Esophagus squamous epithelium (tissue), 4 donors: ENCODE results near the gene GCA.

Experiments used
- POLR2A ChIP-seq, 4 donors: fragments of 450-650 bp; IDR thresholded peaks; one replicate each; pipeline ENCODE4 v1.6.1; 2017; ENCODE audit warnings: antibody characterized with exemption in 4 of 4, mild to moderate bottlenecking in 4 of 4, moderate library complexity in 3 of 4
- TF ChIP-seq, protein P1 (sequence below), 6 experiments: fragments of 450-650 bp in 4 of 6; fragments of 200-600 bp in 2 of 6; sonication (generic) in 2 of 6; IDR thresholded peaks; one replicate each; pipeline ENCODE4 v1.5.1; 2016 to 2019; ENCODE audit warnings: antibody characterized with exemption in 6 of 6, mild to moderate bottlenecking in 4 of 6, moderate library complexity in 4 of 6

DNA sequence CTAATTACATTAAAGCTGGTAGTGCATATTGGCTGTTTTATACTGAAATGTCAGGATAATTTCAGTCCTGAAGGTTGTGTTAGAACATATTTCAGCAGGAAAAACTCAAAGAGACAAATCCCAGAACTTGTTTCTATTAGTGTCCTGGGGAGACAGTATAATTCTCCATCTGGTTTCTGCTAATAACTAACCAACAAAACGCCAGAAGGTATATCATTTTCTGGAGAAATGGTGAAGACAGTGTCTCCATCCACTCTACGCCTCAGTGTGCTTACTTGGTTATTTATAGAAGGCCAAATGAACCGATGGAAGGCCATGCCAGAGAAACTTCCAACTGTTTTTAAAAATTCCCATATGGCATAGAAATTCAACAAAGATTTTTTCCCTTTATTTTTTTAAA lies 41.6 kb downstream of the GCA start:
- TF ChIP-seq, protein P1, sequence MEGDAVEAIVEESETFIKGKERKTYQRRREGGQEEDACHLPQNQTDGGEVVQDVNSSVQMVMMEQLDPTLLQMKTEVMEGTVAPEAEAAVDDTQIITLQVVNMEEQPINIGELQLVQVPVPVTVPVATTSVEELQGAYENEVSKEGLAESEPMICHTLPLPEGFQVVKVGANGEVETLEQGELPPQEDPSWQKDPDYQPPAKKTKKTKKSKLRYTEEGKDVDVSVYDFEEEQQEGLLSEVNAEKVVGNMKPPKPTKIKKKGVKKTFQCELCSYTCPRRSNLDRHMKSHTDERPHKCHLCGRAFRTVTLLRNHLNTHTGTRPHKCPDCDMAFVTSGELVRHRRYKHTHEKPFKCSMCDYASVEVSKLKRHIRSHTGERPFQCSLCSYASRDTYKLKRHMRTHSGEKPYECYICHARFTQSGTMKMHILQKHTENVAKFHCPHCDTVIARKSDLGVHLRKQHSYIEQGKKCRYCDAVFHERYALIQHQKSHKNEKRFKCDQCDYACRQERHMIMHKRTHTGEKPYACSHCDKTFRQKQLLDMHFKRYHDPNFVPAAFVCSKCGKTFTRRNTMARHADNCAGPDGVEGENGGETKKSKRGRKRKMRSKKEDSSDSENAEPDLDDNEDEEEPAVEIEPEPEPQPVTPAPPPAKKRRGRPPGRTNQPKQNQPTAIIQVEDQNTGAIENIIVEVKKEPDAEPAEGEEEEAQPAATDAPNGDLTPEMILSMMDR (IDR thresholded peaks at IDR 0.05), result no peak
- TF ChIP-seq POLR2A (IDR thresholded peaks at IDR 0.05), result no peak
